WERI-Rb-1 (cell line): ENCODE measurements around the gene SRD5A1.

Source experiments
- DNase-seq: peaks from one replicate; pipeline ENCODE4 v3.0.0-alpha.2; 2020
- H3K27ac ChIP-seq: fragments of 250-450 bp; sonication (Bioruptor Pico); 2 replicates; pipeline ENCODE4 v1.5.1; 2020; ENCODE audit warnings: mild to moderate bottlenecking, moderate library complexity
- H3K27me3 ChIP-seq: fragments of 250-450 bp; sonication (Bioruptor Pico); 2 replicates; pipeline ENCODE4 v1.5.1; 2021; ENCODE audit warnings: mild to moderate bottlenecking, low read depth, moderate library complexity; ENCODE audit not compliant: insufficient read depth, severe bottlenecking
- H3K36me3 ChIP-seq: fragments of 250-450 bp; sonication (Bioruptor Pico); 2 replicates; pipeline ENCODE4 v1.5.1; 2020; ENCODE audit warnings: mild to moderate bottlenecking, moderate library complexity
- H3K4me3 ChIP-seq: 2 replicates; pipeline ENCODE4 v1.5.1; 2011; ENCODE audit warnings: low read depth, mild to moderate bottlenecking, control low read depth, low read length
- H3K9me3 ChIP-seq: fragments of 250-450 bp; sonication (Bioruptor Pico); 2 replicates; pipeline ENCODE4 v1.5.1; 2021; ENCODE audit warnings: mild to moderate bottlenecking, moderate library complexity; ENCODE audit not compliant: severe bottlenecking
- CTCF ChIP-seq: IDR thresholded peaks from 2 replicates; pipeline ENCODE4 v1.5.1; 2011; ENCODE audit warnings: low read depth, mild to moderate bottlenecking, control low read depth, inconsistent platforms, low read length

The SRD5A1 gene

DNA sequence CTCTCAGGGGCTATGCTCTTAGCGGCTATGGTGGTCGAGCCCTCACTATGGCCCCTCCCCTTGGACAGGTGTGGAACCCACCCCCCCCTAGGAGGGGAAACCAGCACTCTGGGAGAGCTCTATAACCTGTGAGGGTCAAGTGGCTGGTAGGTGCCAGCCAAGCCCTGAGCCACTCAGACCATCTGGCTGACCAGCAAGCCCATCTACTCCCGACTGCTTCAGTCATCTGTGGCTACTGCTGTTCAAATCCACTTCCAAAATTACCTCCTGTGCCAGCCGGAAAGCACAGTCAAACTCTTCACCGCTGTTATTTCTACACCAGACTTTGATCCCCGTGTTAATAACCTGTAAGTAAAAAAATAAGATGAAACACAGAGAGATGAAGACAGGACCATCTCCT is 28.9 kb upstream of the SRD5A1 start:
- Histone ChIP-seq H3K36me3 (peaks cover 92% of the 10 kb centered on the region), H3K27ac (no peak overlapping the region), H3K9me3 (no peaks in the 10 kb centered on the region), H3K4me3 (no peak overlapping the region), H3K27me3 (no peaks in the 10 kb centered on the region)
- TF ChIP-seq CTCF = no peak
- DNase-seq = no peak

GRCh38 chr5:6604946-6605345 is 28.3 kb upstream of the SRD5A1 start:
- no peak overlapping the region for H3K4me3 ChIP-seq
- no peaks in the 10 kb centered on the region for H3K9me3 ChIP-seq
- H3K27me3 ChIP-seq = no peaks in the 10 kb centered on the region
- TF ChIP-seq CTCF = no peak
- H3K36me3 ChIP-seq = peaks cover 96% of the 10 kb centered on the region
- DNase-seq = no peak
- no peak overlapping the region for H3K27ac ChIP-seq

DNA sequence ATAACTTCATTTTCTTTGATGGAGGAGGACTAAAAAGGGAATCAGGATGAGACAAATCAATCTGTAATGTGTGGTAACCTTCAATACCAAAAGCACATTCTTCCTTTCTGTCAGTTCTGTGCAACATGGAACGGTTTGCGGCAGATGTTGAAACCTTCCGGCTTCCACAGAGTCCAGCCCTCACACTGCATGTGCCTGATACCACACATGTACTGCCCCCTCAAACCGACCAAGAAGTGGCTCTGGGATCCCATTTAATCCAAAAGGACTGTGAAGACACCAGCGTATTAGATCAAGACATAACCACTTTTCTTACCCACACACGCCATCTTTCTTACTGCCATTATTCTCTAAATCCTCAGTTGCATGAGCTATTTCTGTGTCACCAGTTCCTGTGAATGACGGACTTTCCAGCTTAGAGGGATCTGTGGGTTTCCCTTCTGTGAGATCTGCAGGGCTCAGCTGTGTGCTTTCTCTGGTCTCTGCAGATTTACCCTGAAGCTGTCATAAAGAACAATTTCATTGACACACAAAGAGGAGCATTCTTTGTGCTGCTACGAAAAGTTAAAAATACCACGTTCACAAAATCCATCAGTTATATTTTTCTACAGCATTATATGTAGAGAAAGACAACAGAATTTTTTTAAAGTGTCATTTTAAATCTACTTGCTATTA is 26.2 kb upstream of the SRD5A1 start:
- no peak for DNase-seq
- peak overlapping the region; percentile 42 for H3K27ac ChIP-seq
- no peaks in the 10 kb centered on the region for H3K9me3 ChIP-seq
- peaks cover 96% of the 10 kb centered on the region for H3K36me3 ChIP-seq
- no peak overlapping the region for H3K4me3 ChIP-seq
- no peaks in the 10 kb centered on the region for H3K27me3 ChIP-seq
- no peak for TF ChIP-seq CTCF

- Histone ChIP-seq H3K4me3 (no peak overlapping the region), H3K36me3 (peaks cover 96% of the 10 kb centered on the region), H3K27me3 (no peaks in the 10 kb centered on the region), H3K9me3 (no peaks in the 10 kb centered on the region), H3K27ac (peak overlapping the region; percentile 24)
- TF ChIP-seq CTCF = no peak
- DNase-seq = no peak
Observed at GRCh38 chr5:6607559-6607936, 25.7 kb upstream of the SRD5A1 start.

- Histone ChIP-seq H3K36me3 (peaks cover 96% of the 10 kb centered on the region), H3K4me3 (no peak overlapping the region), H3K9me3 (no peaks in the 10 kb centered on the region), H3K27ac (peak overlapping the region; percentile 24), H3K27me3 (no peaks in the 10 kb centered on the region)
- no peak for DNase-seq
- no peak for TF ChIP-seq CTCF
Observed at GRCh38 chr5:6608016-6608415, 25.2 kb upstream of the SRD5A1 start.
